GM23338 (cell line): ENCODE measurements around the gene DELE1. TPM values are rescaled to one million over a fixed set of nuclear protein-coding genes. Genes with fewer than 3 reads are reported as not detected.

ENCODE experiments used
- ATAC-seq: fragments of 200-7000 bp; cut with Tn5 transposase; 3 replicates; pipeline ENCODE4 v1.9.1; 2020
- DNase-seq: peaks from one replicate; pipeline ENCODE4 v3.0.0-alpha.2; 2015; ENCODE audit warnings: low spot score
- H2AFZ ChIP-seq: fragments of 200-600 bp; sonication (generic); 2 replicates; pipeline ENCODE4 v1.8.0; 2016; ENCODE audit warnings: antibody characterized with exemption, mild to moderate bottlenecking, moderate library complexity
- H3F3A ChIP-seq: fragments of 200-600 bp; sonication (generic); replicated peaks from 2 replicates; pipeline ENCODE4 v1.8.0; 2017; ENCODE audit warnings: antibody characterized with exemption, mixed run types, low read depth
- H3K27ac ChIP-seq: fragments of 200-600 bp; sonication (generic); 2 replicates; pipeline ENCODE4 v1.6.1; 2016; ENCODE audit warnings: low read depth
- H3K27me3 ChIP-seq: fragments of 200-600 bp; sonication (generic); 2 replicates; pipeline ENCODE4 v1.8.0; 2016; ENCODE audit warnings: mild to moderate bottlenecking, mixed run types, moderate library complexity; ENCODE audit not compliant: insufficient read depth
- H3K36me3 ChIP-seq: fragments of 200-600 bp; sonication (generic); 2 replicates; pipeline ENCODE4 v1.8.0; 2016; ENCODE audit warnings: mild to moderate bottlenecking; ENCODE audit not compliant: insufficient read depth
- H3K4me1 ChIP-seq: fragments of 200-600 bp; sonication (generic); 2 replicates; pipeline ENCODE4 v1.8.0; 2016; ENCODE audit warnings: mild to moderate bottlenecking, moderate library complexity; ENCODE audit not compliant: insufficient read depth
- H3K4me2 ChIP-seq: fragments of 200-600 bp; sonication (generic); 2 replicates; pipeline ENCODE4 v1.7.1; 2017; ENCODE audit warnings: mixed run types
- H3K4me3 ChIP-seq: fragments of 200-600 bp; sonication (generic); 2 replicates; pipeline ENCODE4 v1.6.1; 2016; ENCODE audit warnings: mixed run types
- H3K79me2 ChIP-seq: fragments of 200-600 bp; sonication (generic); replicated peaks from 2 replicates; pipeline ENCODE4 v1.8.0; 2017; ENCODE audit warnings: mild to moderate bottlenecking; ENCODE audit not compliant: insufficient read depth
- H3K9me2 ChIP-seq: fragments of 200-600 bp; sonication (generic); 2 replicates; pipeline ENCODE4 v1.8.0; 2017; ENCODE audit not compliant: insufficient read depth
- H4K20me1 ChIP-seq: fragments of 200-600 bp; sonication (generic); replicated peaks from 2 replicates; pipeline ENCODE4 v1.8.0; 2017; ENCODE audit warnings: mild to moderate bottlenecking; ENCODE audit not compliant: insufficient read depth
- H3K27ac Mint-ChIP-seq: 2 replicates; pipeline ENCODE4 v1.8.0; 2020; ENCODE audit warnings: inconsistent platforms, mild to moderate bottlenecking, moderate library complexity, mixed read lengths
- H3K27me3 Mint-ChIP-seq: 3 replicates; pipeline ENCODE4 v1.8.0; 2022; ENCODE audit warnings: low read depth, mild to moderate bottlenecking, moderate library complexity, mixed read lengths, inconsistent platforms; ENCODE audit not compliant: insufficient read depth, poor library complexity
- H3K36me3 Mint-ChIP-seq: 3 replicates; pipeline ENCODE4 v1.8.0; 2021; ENCODE audit warnings: low read depth, mild to moderate bottlenecking, inconsistent platforms, moderate library complexity, mixed read lengths
- H3K4me1 Mint-ChIP-seq: 3 replicates; pipeline ENCODE4 v1.8.0; 2020; ENCODE audit warnings: mild to moderate bottlenecking, inconsistent platforms, mixed read lengths
- H3K4me3 Mint-ChIP-seq: 3 replicates; pipeline ENCODE4 v1.8.0; 2021; ENCODE audit warnings: moderate library complexity, mild to moderate bottlenecking, inconsistent platforms, mixed read lengths
- H3K9me3 Mint-ChIP-seq: 3 replicates; pipeline ENCODE4 v1.8.0; 2020; ENCODE audit warnings: moderate library complexity, mild to moderate bottlenecking, inconsistent platforms, mixed read lengths
- EZH2 ChIP-seq: fragments of 200-600 bp; sonication (generic); IDR thresholded peaks from one replicate; pipeline ENCODE4 v1.8.0; 2017; ENCODE audit warnings: antibody characterized with exemption, mild to moderate bottlenecking, low read depth; ENCODE audit not compliant: unreplicated experiment
- JUNB ChIP-seq: IDR thresholded peaks from one replicate; pipeline ENCODE4 v1.6.1; 2016; ENCODE audit warnings: antibody characterized with exemption; ENCODE audit not compliant: unreplicated experiment
- NANOG ChIP-seq: IDR thresholded peaks from 2 replicates; pipeline ENCODE4 v1.6.1; 2016; ENCODE audit warnings: antibody characterized with exemption, borderline replicate concordance
- POLR2AphosphoS5 ChIP-seq: IDR thresholded peaks from 2 replicates; pipeline ENCODE4 v1.6.1; 2016; ENCODE audit warnings: antibody characterized with exemption, low read depth
- ZNF331 ChIP-seq: fragments of 250-450 bp; sonication (Bioruptor Pico); IDR thresholded peaks from 2 replicates; pipeline ENCODE4 v1.5.0; 2020; ENCODE audit warnings: low read depth, mild to moderate bottlenecking, moderate library complexity
- polyA plus RNA-seq: library from polyadenylated mRNA; unstranded; fragments of >200 nt; fragmentation: Nextera tagmentation; extraction: Ambion mirVana; gene quantifications from 2 replicates; pipeline ENCODE4 v1.2.1, GENCODE V29; 2016
- total RNA-seq: library from RNA; depleted of rRNA; stranded (reverse); fragments of >200 nt; shearing (Covaris generic); gene quantifications from 2 replicates; pipeline ENCODE4 v1.2.3, GENCODE V29; 2014
- TF ChIP-seq, protein P1 (sequence below): IDR thresholded peaks from 2 replicates; pipeline ENCODE4 v1.6.1; 2016; ENCODE audit warnings: antibody characterized with exemption
- TF ChIP-seq, protein P2 (sequence below): IDR thresholded peaks from one replicate; pipeline ENCODE4 v1.6.1; 2018; ENCODE audit warnings: antibody characterized with exemption; ENCODE audit not compliant: unreplicated experiment
- TF ChIP-seq, protein P3 (sequence below), 2 experiments: fragments of 200-600 bp in 1 of 2; sonication (generic) in 1 of 2; conservative IDR thresholded peaks; 2 replicates each; pipeline versions ENCODE4 v1.5.1 to v1.6.1; 2016 to 2017; ENCODE audit warnings: antibody characterized with exemption in 2 of 2, low read depth in 2 of 2, mild to moderate bottlenecking in 2 of 2, moderate library complexity in 1 of 2

DELE1 gene
- total and polyA plus RNA-seq, 2 experiments from 2014 or later, result 26.9 to 62.2 TPM

DNA sequence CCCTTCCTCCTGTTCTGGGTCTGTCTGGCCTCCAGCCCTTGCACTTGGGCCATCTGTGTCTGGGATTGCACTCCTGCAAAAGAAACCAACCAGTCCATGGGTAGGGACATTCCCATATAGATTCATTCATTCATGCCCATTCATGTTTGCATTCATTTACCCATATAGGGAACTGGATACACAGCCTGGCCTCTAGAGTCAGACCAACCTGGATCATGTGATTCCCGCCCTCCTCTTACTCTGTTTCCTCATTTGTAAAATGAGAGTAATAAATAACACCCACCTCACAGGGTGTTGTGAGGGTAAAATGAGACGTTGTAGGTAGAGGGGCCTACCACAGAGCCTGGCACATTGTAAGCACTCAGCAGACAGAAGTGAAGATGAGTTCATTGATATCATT is 25.8 kb downstream of the DELE1 start (continued):
- TF ChIP-seq, protein P1, sequence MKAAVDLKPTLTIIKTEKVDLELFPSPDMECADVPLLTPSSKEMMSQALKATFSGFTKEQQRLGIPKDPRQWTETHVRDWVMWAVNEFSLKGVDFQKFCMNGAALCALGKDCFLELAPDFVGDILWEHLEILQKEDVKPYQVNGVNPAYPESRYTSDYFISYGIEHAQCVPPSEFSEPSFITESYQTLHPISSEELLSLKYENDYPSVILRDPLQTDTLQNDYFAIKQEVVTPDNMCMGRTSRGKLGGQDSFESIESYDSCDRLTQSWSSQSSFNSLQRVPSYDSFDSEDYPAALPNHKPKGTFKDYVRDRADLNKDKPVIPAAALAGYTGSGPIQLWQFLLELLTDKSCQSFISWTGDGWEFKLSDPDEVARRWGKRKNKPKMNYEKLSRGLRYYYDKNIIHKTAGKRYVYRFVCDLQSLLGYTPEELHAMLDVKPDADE, result no peak
- TF ChIP-seq, protein P2, sequence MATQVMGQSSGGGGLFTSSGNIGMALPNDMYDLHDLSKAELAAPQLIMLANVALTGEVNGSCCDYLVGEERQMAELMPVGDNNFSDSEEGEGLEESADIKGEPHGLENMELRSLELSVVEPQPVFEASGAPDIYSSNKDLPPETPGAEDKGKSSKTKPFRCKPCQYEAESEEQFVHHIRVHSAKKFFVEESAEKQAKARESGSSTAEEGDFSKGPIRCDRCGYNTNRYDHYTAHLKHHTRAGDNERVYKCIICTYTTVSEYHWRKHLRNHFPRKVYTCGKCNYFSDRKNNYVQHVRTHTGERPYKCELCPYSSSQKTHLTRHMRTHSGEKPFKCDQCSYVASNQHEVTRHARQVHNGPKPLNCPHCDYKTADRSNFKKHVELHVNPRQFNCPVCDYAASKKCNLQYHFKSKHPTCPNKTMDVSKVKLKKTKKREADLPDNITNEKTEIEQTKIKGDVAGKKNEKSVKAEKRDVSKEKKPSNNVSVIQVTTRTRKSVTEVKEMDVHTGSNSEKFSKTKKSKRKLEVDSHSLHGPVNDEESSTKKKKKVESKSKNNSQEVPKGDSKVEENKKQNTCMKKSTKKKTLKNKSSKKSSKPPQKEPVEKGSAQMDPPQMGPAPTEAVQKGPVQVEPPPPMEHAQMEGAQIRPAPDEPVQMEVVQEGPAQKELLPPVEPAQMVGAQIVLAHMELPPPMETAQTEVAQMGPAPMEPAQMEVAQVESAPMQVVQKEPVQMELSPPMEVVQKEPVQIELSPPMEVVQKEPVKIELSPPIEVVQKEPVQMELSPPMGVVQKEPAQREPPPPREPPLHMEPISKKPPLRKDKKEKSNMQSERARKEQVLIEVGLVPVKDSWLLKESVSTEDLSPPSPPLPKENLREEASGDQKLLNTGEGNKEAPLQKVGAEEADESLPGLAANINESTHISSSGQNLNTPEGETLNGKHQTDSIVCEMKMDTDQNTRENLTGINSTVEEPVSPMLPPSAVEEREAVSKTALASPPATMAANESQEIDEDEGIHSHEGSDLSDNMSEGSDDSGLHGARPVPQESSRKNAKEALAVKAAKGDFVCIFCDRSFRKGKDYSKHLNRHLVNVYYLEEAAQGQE, result no peak
- TF ChIP-seq, protein P3, sequence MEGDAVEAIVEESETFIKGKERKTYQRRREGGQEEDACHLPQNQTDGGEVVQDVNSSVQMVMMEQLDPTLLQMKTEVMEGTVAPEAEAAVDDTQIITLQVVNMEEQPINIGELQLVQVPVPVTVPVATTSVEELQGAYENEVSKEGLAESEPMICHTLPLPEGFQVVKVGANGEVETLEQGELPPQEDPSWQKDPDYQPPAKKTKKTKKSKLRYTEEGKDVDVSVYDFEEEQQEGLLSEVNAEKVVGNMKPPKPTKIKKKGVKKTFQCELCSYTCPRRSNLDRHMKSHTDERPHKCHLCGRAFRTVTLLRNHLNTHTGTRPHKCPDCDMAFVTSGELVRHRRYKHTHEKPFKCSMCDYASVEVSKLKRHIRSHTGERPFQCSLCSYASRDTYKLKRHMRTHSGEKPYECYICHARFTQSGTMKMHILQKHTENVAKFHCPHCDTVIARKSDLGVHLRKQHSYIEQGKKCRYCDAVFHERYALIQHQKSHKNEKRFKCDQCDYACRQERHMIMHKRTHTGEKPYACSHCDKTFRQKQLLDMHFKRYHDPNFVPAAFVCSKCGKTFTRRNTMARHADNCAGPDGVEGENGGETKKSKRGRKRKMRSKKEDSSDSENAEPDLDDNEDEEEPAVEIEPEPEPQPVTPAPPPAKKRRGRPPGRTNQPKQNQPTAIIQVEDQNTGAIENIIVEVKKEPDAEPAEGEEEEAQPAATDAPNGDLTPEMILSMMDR (conservative IDR thresholded peaks at IDR 0.05; ENCODE audit: low read depth in 2 of 2), result no peak

DNA sequence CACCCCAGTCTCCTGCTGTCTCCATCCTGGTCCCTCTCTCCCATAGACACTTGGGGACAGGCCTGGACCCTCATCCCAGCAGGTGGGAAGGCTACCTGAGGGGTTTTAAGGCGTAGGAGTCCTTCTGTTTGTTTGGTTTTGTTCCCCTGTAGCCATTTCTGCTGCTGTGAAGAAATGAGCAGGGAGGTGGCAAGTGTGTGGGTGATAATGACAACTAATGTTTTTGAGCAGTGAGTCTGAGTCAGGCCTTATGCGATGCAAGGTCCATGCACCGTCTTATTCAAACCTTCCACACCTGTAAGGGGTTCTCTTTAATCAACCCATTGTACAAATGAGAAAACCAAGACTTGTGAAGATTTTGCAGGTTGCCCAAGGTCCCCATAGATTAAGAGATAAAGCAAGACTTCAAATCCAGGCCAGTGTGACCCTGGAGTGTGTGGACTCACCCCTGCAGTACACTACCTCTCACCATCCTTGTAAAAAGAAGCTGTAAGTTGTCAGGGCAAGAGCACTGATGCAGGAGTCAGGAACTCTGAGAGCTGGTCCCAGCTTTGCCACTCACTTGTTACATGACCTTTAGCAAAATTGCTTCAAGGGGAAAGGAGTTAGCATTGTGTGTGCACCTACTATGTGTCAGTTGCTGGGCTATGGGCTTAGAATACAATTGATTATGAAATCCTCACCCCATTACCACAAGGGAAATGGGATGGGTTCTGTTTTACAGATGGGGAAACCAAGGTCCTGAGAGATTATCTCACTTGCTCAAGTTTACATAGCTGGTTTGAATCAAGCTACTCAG is 26.7 kb downstream of the DELE1 start:
- H3K4me1 Mint-ChIP-seq, result peaks cover 22% of the 10 kb centered on the region
- Histone ChIP-seq H3K27ac (no peak overlapping the region), H3K27me3 (no peaks in the 10 kb centered on the region), H3F3A (peaks cover 4% of the 10 kb centered on the region; the same call in 1 of the 2 replicates), H2AFZ (no peak overlapping the region), H3K4me3 (no peak overlapping the region), H3K79me2 (no peaks in the 10 kb centered on the region), H4K20me1 (no peaks in the 10 kb centered on the region), H3K9me2 (no peaks in the 10 kb centered on the region), H3K36me3 (no peaks in the 10 kb centered on the region), H3K4me1 (peaks cover 16% of the 10 kb centered on the region; the same call in 1 of the 2 replicates), H3K4me2 (no peak overlapping the region)
- TF ChIP-seq, protein P2, result no peak
- no peak for TF ChIP-seq EZH2
- no peak for TF ChIP-seq JUNB
- TF ChIP-seq ZNF331, result no peak
- TF ChIP-seq POLR2AphosphoS5, result no peak
- no peak for TF ChIP-seq NANOG
- ATAC-seq (no peak), DNase-seq (no peak)
- H3K4me3 Mint-ChIP-seq, result no peak overlapping the region
- no peaks in the 10 kb centered on the region for H3K36me3 Mint-ChIP-seq
- H3K27ac Mint-ChIP-seq, result no peak overlapping the region
- no peaks in the 10 kb centered on the region for H3K9me3 Mint-ChIP-seq
- H3K27me3 Mint-ChIP-seq, result peaks cover 2% of the 10 kb centered on the region
